ENCODE data around the gene GUCA2A.

GUCA2A gene

GRCh38 chr1:42122408-42122807 is 42.1 kb downstream of the GUCA2A start:
- DNase-seq (ENCODE audit: insufficient read length, low spot score) = no peak
- TF ChIP-seq TAF1 (IDR thresholded peaks at IDR 0.05; ENCODE audit: low read depth, low read length) (no peak), SPI1 (IDR thresholded peaks at IDR 0.05; ENCODE audit: low read depth, low read length) (no peak), POLR2AphosphoS5 (IDR thresholded peaks at IDR 0.05; ENCODE audit: low read depth, low read length) (no peak), POU2F2 (IDR thresholded peaks at IDR 0.05; ENCODE audit: low read depth, low read length) (no peak), PAX5 (IDR thresholded peaks at IDR 0.05; ENCODE audit: insufficient read depth, low read length, severe bottlenecking) (no peak), POLR2A (IDR thresholded peaks at IDR 0.05; ENCODE audit: low read depth, low read length) (no peak)
- FAIRE-seq = no peak

DNA sequence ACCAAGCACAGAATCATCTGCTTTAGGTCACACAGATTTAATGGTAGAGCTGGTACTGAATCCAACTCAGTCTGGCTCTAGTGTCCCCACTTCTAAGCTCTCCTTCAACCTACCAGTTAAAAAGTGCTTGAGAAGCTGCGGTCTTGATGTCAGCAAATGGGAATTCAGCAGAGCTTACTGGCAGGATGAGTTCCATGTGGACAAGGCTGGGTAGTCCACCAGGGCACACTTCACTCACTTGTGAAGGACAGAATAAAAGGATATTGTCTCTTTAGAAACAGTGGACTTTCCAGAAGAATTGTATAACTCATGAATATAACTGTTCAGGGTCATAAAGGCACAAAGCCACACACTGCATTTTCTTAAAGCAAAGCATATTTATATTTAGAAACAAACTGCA is 46.4 kb downstream of the GUCA2A start:
- FAIRE-seq = no peak
- TF ChIP-seq TAF1 (IDR thresholded peaks at IDR 0.05; ENCODE audit: low read depth, low read length) = no peak

GRCh38 chr1:42117214-42117613 is 47.3 kb downstream of the GUCA2A start:
- DNase-seq (ENCODE audit: insufficient read length, low spot score) = no peak
- TF ChIP-seq SPI1 (IDR thresholded peaks at IDR 0.05; ENCODE audit: low read depth, low read length) (no peak), TAF1 (IDR thresholded peaks at IDR 0.05; ENCODE audit: low read depth, low read length) (no peak)
- no peak for FAIRE-seq

More for the DNA sequence above, 46.4 kb downstream of the GUCA2A start:
- no peak for DNase-seq (ENCODE audit: insufficient read length, low spot score)

- DNase-seq (ENCODE audit: insufficient read length, low spot score) = no peak
Measured at GRCh38 chr1:42114229-42114628, 50.3 kb downstream of the GUCA2A start.

More at GRCh38 chr1:42114229-42114628, 50.3 kb downstream of the GUCA2A start:
- FAIRE-seq = no peak
- TF ChIP-seq POLR2A (IDR thresholded peaks at IDR 0.05; ENCODE audit: low read depth, low read length) (no peak), POU2F2 (IDR thresholded peaks at IDR 0.05; ENCODE audit: low read depth, low read length) (no peak), TAF1 (IDR thresholded peaks at IDR 0.05; ENCODE audit: low read depth, low read length) (no peak), SPI1 (IDR thresholded peaks at IDR 0.05; ENCODE audit: low read depth, low read length) (no peak), POLR2AphosphoS5 (IDR thresholded peaks at IDR 0.05; ENCODE audit: low read depth, low read length) (no peak), PAX5 (IDR thresholded peaks at IDR 0.05; ENCODE audit: insufficient read depth, low read length, severe bottlenecking) (no peak)

Data from GM12891 (cell line).